Stimulated activated CD4-positive, alpha-beta T cell treated with anti-CD3 and anti-CD28 coated beads, Interleukin-4, amount 100 ng/mL, for 48 hours (primary cell): ENCODE results near the gene MAT1A.

Experiments used
- DNase-seq, 2 donors: peaks; one replicate each; pipeline ENCODE4 v3.0.0-alpha.2; 2020; ENCODE audit warnings: low read depth in 2 of 2

The MAT1A gene

GRCh38 chr10:80281784-80282765 is 7.4 kb downstream of the MAT1A start:
- DNase-seq: no peak

DNA sequence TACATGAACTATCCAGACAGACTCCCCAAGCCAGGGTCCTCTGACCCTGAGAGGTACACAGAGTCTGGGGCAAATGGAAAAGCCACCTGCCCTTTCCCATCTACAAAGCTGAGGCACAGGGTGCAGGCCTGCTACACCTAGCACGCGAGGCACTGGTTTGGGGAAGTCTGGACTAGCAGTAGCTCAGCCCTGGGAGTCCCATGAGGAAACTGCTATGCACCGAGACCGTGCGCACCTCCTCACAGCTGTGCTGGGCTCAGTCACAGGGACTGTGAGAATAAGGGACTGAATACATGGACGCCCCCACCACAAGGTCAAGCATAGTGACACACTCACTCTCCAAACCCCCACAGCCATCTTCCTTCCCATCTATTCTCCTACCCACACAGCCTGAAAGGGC is 8.2 kb downstream of the MAT1A start:
- no peak for DNase-seq

- DNase-seq: no peak
These were observed 9.2 kb downstream of the MAT1A start for GRCh38 chr10:80280071-80280800.

- no peak for DNase-seq
These were observed 10.3 kb downstream of the MAT1A start for GRCh38 chr10:80279146-80279545.

GRCh38 chr10:80278480-80278879 is 11.0 kb downstream of the MAT1A start:
- DNase-seq: no peak

DNA sequence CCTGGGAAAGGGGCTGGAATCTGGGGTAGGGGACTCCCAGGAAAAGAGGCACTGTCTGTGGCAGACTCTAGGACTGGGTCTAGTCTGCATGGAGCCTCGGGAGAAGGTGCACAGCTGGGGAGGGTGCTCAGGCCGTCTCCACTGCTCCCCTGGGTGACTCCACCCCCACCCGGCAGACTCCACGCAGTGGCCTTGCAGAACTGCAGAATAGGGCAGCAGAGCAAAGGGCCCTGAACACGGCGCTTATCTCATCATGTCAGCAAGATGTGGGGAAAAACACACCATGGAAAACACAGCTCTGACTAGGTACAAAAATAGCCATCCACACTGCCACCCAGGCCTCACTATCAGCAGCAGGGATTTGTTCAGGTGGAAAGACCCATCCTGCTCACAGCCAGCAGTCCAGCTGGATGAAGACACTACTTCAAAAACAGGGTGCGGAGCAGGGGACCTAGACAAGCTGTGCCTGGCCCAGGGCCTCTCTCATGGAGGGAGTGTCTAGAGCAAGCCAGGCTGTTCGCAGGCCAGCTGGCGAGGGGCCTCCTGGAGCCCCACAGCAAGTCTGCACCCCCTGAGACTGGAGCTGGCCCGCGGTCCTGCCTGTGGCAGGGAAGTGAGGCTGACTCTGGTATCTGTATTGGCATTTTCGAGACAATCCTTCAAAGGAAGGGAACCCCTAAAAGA is 11.7 kb downstream of the MAT1A start:
- no peak for DNase-seq

GRCh38 chr10:80277016-80277415 is 12.4 kb downstream of the MAT1A start:
- DNase-seq: no peak

GRCh38 chr10:80276335-80276734 is 13.1 kb downstream of the MAT1A start:
- DNase-seq: no peak

GRCh38 chr10:80275756-80276155 is 13.7 kb downstream of the MAT1A start:
- no peak for DNase-seq

- no peak for DNase-seq
These were observed 14.3 kb downstream of the MAT1A start for GRCh38 chr10:80275135-80275498.

DNA sequence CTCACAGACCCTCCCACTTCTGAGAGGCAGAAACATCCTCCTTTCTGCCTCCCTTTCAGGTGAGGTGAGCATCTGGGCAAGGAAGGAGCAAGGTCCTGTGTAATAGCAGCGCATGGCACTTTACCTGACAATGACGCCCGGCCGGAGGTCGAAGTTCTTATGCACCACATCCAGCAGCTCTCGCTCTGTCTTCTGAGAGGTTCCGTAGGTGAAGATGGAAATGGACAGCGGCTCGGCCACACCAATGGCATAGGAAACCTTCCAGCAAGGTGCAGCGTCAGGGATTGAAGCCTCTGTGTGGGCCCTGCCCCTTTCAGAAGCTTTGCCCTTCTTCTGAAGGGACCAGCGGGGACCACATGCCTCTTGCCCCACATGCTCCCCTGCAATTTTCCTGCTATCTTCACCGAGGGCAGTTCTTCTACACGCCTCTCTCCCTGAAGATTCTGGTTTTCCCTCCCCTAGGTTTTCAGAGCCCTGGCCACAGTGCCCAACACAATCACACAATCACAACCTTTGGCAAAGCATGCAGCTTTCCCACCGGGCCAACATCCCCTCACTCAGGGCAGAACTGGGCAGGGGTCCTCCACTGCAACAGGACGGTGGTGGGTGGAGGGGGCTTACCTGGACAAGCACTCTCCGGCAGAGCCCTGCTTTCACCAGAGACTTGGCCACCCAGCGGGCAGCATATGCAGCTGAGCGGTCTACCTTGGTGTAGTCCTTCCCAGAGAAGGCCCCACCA is 14.9 kb downstream of the MAT1A start:
- no peak for DNase-seq

- DNase-seq: no peak
These were observed 15.8 kb downstream of the MAT1A start for GRCh38 chr10:80273523-80274170.

DNA sequence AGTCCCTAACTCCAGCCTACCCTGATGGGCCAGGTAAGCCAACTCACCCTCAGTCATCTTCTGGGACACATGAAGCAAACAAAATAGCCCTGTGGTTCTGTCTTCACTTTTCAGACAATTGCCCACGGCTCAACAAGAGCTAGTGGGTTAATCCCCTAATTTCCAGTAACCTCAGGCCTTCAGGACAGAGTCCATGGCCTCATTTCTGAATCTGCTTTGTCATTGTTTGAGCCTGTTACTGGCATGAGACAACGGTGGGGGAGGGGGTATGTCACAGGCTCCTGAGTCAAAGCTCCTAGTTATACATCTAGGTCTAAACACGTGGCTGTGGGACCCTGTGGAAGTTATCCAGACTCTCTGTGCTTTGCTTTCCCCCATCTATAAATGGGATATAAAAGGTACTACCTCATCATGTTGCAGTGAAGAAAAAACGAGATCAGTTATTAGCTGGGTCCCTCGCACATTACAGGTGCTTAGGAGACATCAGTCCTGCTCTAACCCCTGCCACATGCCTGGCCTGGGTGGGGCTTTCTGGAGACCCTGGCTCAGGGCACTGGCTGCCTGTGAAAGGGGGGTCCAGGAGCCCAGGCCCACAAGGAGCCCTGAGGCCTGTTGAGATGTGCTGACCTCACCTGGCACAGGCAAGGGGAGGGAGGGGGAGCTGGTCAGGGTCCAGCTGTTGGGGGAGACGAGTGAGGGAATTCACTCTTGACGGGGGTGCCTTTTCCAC is 16.5 kb downstream of the MAT1A start:
- no peak for DNase-seq

DNA sequence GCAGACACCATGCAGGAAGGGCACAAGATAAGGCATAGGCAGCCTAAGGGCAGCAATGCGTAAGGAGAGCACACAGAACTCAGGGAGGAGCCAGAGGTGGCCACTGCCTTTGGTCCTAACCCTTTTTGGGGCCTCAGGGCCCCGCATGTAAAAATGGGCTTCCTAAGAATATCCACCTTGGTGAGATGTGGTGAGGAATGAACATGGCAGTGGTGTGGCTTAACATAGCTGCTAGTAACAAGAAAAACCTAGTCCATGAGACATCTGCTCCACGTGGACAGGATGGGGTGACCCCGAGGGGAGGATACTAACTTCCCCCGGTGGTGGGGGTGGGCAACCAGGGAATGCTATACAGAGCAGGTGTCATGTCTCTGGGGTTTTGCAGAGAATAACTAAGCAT is 18.0 kb downstream of the MAT1A start:
- DNase-seq: no peak

DNA sequence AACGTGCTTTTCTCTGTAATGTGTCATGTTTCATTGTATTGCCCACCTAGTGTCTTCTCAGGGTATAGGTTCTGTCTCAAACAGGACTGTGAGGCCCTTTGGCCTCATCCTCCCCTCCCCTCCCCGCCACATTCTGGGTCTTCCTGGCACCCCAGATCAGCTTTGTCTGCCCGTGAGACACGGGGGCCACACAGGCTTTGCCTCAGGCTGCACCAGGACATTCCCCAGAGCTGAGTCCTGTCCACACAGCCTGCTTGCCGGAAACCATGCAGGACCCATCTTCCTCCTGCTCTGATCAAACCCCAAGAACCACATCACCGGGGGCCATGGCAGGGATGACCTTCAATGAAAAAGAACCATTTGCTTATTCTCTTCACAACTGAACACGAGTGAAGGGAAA is 18.6 kb downstream of the MAT1A start:
- no peak for DNase-seq

- no peak for DNase-seq
These were observed 20.4 kb downstream of the MAT1A start for GRCh38 chr10:80268938-80269588.

DNA sequence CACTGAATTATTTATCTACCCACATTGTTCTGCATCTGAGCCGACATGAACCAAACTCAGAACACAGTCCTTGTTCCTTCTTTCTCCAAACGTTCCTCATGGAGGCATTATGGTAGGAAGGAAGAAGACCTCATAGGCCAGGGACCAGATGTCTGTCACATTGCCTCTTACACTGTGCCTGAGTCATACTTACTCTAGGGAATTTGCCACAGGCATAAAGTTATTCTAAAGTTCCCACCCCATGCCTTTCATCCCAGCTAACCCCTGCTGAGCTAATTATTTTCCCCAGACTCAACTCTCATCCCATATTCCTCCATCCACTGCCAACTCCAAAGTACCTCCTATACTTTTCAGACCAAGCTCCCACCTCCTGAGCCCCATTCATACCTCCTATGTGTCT is 21.2 kb downstream of the MAT1A start:
- DNase-seq: no peak

DNA sequence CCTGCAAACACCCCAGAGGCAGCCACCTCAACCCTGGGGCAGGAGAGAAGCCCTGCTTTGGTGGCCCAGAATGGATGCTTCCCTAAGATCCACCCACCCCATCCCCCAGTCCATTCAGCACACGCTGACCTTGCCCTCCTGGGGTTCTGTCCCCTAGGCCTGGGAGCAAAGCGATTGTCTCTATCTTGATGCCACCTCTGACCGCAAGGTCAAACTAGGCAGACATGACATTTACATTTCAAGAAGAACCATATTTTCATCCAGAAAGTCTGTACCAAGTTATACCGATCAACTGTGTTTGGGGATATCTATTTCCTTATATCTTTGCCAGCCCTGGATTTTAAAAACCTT is 23.0 kb downstream of the MAT1A start:
- no peak for DNase-seq

- DNase-seq: no peak
These were observed 23.5 kb downstream of the MAT1A start for GRCh38 chr10:80265740-80266512.
